Measurements from ENCODE around the gene JAM2.
"Not testable (repeated sequence)": the region's sequence is repeated elsewhere in the genome, so short reads cannot be mapped to it uniquely, and the experiment has no call there.

Gene JAM2

DNA sequence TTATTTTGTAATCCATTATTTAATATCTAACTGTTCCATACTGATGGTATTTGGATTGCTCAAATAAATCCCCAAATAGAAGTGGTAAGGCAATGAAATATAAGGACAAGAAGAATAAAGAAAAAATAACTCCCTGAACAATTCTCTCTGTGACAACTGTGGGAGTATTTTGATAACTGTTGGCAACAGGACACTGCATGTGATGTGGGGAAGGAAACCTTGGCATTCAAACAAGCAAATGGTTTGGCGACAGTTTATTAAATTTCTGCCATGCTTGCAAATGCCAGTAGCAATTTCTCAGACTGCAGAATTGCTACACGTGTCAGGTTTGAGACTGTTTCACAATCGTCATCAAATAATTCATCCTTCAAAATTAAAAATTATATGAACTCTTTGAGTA is 23.2 kb upstream of the JAM2 start:
- TF ChIP-seq, protein P1, sequence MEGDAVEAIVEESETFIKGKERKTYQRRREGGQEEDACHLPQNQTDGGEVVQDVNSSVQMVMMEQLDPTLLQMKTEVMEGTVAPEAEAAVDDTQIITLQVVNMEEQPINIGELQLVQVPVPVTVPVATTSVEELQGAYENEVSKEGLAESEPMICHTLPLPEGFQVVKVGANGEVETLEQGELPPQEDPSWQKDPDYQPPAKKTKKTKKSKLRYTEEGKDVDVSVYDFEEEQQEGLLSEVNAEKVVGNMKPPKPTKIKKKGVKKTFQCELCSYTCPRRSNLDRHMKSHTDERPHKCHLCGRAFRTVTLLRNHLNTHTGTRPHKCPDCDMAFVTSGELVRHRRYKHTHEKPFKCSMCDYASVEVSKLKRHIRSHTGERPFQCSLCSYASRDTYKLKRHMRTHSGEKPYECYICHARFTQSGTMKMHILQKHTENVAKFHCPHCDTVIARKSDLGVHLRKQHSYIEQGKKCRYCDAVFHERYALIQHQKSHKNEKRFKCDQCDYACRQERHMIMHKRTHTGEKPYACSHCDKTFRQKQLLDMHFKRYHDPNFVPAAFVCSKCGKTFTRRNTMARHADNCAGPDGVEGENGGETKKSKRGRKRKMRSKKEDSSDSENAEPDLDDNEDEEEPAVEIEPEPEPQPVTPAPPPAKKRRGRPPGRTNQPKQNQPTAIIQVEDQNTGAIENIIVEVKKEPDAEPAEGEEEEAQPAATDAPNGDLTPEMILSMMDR (IDR thresholded peaks at IDR 0.05; ENCODE audit: insufficient read depth, low read length, poor library complexity, severe bottlenecking): no peak
- Histone ChIP-seq H3K36me3 (ENCODE audit: control insufficient read depth, insufficient read depth, low read length) (no peaks in the 10 kb centered on the region), H3K27me3 (replicated peaks; ENCODE audit: control insufficient read depth, insufficient read depth, low read length) (no peaks in the 10 kb centered on the region), H3K4me3 (replicated peaks; ENCODE audit: low read depth, low read length) (no peak overlapping the region)
- no peak for DNase-seq (ENCODE audit: extremely low read depth, insufficient read length)

DNA sequence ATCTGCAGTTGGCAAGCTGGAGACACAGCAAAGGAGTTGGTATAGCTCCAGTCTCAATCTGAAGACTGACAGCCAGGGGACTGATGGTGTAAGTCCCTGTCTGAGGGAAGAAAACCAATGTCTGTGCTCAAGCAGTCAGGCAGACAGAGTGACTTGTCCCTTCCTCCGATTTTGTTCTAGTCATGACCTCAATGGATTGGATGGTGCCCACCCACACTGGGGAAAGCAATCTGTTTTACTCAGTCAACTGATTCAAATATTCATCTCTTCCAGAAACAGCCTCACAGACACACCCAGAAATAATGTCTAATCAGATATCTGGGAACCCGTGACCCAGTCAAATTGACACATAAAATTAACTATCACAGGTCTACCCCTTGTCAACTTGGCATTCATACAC is 19.9 kb upstream of the JAM2 start:
- Histone ChIP-seq H3K27me3 (replicated peaks; ENCODE audit: control insufficient read depth, insufficient read depth, low read length) (no peaks in the 10 kb centered on the region), H3K36me3 (ENCODE audit: control insufficient read depth, insufficient read depth, low read length) (no peaks in the 10 kb centered on the region), H3K4me3 (replicated peaks; ENCODE audit: low read depth, low read length) (no peak overlapping the region)
- DNase-seq (ENCODE audit: extremely low read depth, insufficient read length): no peak
- TF ChIP-seq, protein P1 (IDR thresholded peaks at IDR 0.05; ENCODE audit: insufficient read depth, low read length, poor library complexity, severe bottlenecking): no peak

DNA sequence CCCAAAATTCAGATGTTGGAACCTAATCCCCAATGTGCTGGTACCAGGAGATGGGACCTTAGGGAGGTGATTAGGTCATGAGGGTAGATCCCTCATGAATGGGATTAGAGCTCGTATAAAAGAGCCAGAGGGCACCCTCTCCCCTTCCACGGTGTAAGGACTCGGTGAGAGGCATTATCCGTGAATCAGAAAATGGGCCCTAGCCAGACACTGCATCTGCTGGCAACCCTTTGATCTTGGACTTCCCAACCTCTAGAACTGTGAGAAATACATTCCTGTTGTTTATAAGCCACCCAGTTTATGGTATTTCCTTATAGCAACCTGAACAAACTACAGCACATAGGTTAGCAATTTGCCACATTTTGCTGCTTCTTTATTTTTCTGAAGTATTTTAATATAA is 14.5 kb upstream of the JAM2 start:
- H3K4me3 ChIP-seq (replicated peaks; ENCODE audit: low read depth, low read length): no peak overlapping the region
- no peak for DNase-seq (ENCODE audit: extremely low read depth, insufficient read length)
- TF ChIP-seq, protein P1 (IDR thresholded peaks at IDR 0.05; ENCODE audit: insufficient read depth, low read length, poor library complexity, severe bottlenecking): no peak
- no peaks in the 10 kb centered on the region for H3K36me3 ChIP-seq (ENCODE audit: control insufficient read depth, insufficient read depth, low read length)
- H3K27me3 ChIP-seq (replicated peaks; ENCODE audit: control insufficient read depth, insufficient read depth, low read length): no peaks in the 10 kb centered on the region

DNA sequence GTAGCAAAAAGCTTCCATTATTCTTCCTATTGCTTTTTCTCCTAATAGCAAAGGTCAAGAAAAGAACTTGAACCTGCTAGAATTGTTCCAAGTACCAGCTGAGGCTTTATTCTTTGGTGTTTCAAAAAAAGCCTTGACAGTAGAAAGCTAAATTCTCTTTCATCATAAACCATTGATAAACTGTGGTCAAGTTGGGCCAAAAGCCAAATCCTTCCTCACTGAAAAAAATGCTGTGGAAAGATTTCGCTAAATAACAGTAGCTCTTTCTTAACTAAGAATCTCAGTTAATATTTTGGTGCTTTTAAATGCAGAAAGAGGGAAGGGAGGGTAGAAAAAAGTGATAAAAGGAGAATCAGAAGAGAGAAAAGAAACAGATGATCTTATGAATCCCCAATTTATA is 14.0 kb upstream of the JAM2 start:
- Histone ChIP-seq H3K4me3 (replicated peaks; ENCODE audit: low read depth, low read length) (no peak overlapping the region), H3K27me3 (replicated peaks; ENCODE audit: control insufficient read depth, insufficient read depth, low read length) (no peaks in the 10 kb centered on the region), H3K36me3 (ENCODE audit: control insufficient read depth, insufficient read depth, low read length) (no peaks in the 10 kb centered on the region)
- TF ChIP-seq, protein P1 (IDR thresholded peaks at IDR 0.05; ENCODE audit: insufficient read depth, low read length, poor library complexity, severe bottlenecking): no peak
- no peak for DNase-seq (ENCODE audit: extremely low read depth, insufficient read length)

DNA sequence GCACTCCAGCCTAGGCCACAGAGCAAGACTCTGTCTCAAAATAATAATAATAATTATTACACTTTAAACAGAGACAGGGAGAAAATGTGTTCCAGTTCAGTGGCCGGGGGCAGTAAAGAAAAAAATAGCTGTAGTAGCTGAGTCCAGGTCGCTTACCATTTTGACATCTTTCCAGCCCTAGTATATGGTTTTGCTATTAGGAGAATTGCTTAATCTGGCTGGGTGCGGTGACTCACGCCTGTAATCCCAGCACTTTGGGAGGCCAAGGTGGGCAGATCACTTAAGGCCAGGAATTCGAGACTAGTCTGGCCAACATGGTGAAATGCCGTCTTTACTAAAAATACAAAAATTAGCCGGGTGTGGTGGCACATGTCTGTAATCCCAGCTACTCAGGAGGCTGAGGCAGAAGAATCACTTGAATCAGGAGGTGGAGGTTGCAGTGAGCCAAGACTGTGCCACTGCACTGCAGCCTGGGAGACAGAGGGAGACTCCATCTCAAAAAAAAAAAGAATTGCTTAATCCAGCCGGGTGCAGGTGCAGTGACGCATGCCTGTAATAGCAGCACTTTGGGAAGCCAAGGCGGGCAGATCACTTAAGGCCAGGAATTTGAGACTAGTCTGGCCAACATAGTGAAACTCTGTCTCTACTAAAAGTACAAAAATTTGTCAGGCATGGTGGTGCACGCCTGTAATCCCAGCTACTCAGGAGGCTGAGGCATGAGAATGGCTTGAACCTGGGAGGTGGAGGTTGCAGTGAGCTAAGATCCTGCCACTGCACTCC is 13.1 kb upstream of the JAM2 start:
- H3K4me3 ChIP-seq (replicated peaks; ENCODE audit: low read depth, low read length); DNase-seq (ENCODE audit: extremely low read depth, insufficient read length); H3K36me3 ChIP-seq (ENCODE audit: control insufficient read depth, insufficient read depth, low read length); H3K27me3 ChIP-seq (replicated peaks; ENCODE audit: control insufficient read depth, insufficient read depth, low read length): not testable (repeated sequence)

DNA sequence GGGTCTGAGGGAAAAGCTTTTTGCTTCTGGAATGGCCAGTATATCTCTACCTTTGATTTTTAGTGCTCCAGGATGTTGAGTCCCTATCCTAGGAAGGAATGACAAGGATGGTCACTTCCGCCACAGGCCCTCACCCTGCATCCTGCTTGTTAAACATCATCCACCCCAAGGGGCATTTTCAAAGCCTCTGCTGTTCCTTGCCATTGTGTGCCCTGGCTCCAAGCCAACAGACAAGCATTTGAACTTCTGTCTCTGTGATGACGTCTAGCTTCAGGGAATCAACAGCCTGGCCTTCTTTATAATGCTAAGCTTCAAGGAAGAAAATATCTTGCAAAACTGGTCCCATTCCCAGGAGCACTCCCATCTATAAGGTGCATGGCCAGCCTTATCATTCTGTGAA is 12.3 kb upstream of the JAM2 start:
- Histone ChIP-seq H3K27me3 (replicated peaks; ENCODE audit: control insufficient read depth, insufficient read depth, low read length) (no peaks in the 10 kb centered on the region), H3K4me3 (replicated peaks; ENCODE audit: low read depth, low read length) (no peak overlapping the region), H3K36me3 (ENCODE audit: control insufficient read depth, insufficient read depth, low read length) (no peaks in the 10 kb centered on the region)
- TF ChIP-seq, protein P1 (IDR thresholded peaks at IDR 0.05; ENCODE audit: insufficient read depth, low read length, poor library complexity, severe bottlenecking): no peak
- DNase-seq (ENCODE audit: extremely low read depth, insufficient read length): no peak

Measured in GM06990 (cell line).